Suppressor macrophage (primary cell): ENCODE measurements around the gene IL1RAPL1.
"Not testable (repeated sequence)": the region's sequence is repeated elsewhere in the genome, so short reads cannot be mapped to it uniquely, and the experiment has no call there.

Experiments
- DNase-seq, 4 experiments: peaks; one replicate each; pipeline ENCODE4 v3.0.0-alpha.2; 2020 to 2022

IL1RAPL1 gene

DNA sequence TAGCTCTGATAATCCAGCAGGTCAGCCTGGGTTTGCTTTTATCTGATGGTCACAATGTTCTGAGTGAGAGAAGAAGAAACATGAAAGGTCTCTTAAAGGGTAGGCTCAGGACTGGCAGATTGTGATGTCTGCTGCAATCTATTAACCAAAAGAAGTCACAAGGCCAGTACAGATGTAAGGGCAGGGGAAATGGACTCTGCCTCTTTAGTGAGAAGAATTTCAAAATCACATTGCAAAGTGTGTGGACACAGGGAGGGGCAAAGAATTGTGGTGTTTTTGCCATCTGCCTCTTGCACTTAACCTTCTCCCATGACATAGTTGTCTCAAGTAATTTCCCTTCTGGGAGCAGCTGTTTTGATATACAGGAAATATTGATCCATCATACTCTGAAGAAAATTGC, 40.9 kb downstream of the IL1RAPL1 start:
- DNase-seq, result no peak

DNA sequence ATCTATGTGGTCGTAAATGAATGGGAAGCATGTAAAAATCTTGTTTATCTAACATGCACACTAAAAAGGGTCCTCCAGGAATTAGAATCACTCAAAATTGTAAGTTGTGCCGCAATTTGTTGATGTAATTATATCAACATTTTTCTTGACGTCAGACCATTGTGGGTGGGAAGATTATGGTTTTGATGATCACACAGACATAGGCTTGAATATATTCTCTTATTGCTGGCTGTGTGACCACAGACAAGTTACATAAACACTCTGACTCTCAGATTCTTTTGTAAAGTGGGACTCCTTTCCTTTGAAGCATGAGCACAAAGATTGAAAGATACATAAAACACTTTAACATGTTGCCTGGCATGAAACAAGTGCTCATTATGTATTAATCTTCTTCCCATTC, 51.5 kb downstream of the IL1RAPL1 start:
- DNase-seq, result no peak

DNA sequence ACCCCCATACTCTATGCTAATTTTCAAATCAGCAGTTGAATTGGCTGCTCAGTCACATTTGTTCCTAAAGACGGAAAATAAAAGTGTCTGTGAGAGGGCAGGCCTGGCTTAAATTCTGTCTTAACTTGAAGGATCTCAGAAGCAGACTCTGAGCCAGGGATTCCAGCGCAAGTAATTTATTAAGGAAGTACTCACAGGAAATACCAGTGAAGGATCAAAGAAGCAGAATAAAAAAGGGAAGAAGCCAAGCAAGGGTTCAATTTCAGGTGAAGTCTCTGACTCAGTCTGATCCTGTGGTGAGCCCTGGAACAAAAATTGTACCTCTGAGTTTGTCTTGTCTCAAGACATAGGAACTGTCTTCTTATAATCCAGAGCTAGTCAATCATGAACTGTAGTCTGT, 52.2 kb downstream of the IL1RAPL1 start:
- DNase-seq, result no peak

DNA sequence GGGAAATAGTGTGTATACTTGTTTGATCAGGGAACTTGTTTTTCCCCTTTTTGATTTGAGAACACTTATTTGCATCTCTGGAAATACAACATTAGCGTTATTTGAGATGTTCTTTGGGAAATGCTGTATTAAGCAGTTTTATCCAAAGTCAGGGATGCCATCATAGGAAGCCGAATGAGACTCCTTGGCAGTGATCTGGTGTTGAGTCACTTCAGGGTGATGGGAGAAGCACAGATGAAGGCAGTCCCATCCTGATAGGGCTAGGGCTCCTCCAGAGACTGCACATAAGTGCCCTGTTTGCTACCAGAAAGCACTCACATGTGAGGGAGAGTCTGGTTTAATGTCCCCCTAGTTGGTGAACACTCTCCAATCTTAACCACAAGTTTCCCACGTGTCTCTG, 62.3 kb downstream of the IL1RAPL1 start:
- no peak for DNase-seq

DNA sequence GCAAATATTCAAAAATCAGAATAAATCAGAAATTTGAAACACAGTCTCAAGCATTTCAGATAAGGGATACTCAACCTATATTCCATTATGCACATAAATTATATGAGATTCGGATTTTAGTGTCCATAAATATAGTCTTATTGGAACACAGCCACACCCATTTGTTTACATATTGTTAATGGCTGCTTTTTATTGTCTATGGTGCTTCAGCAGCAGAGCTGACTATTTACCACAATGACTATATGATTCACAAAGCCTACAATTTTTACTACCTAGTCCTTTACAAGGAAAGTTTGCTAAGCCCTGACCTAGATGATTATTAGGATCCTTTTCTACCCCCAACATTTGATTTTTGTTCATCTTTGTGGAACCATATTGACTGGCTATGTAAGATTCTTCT, 63.9 kb downstream of the IL1RAPL1 start:
- DNase-seq, result no peak

DNA sequence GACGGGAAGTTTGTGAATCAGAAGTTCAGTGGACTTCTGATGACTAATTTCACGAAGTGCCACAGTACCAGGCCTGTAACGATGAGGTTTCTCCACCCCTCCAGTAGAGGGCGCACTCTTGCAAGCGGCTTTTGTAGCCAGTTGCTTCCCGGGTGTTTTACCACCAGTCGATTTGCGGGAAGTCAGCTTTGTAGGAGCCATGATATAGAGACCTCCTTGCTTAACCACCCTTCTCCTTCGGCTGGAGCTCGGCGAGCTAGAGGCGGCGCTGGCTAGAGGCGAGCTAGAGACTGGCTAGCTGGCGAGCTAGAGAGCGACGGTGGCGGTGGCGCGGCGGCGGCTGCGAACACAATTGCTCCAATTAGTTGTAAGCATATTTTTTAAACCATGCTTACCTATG, 72.0 kb downstream of the IL1RAPL1 start:
- peak; percentile 0 to 23 (median 8) for DNase-seq

DNA sequence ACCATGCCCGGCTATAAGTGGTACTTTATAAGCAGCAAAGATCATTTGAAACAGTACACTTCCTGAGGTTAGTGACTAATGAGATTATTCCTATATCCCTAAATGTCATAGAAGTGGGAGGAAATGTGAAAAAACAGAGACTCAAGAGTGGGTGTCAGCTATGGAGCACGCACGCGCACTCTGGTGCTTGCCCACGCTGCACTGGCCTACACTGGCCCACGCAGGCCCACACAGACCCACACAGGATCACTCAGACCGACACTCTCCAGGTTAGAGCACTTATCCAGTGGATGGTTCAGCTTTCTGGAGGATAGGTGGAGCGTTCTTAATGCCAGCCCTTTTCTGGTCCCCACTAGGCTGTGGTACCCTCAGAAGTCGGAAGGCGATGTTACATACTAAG, 78.5 kb downstream of the IL1RAPL1 start:
- no peak for DNase-seq

DNA sequence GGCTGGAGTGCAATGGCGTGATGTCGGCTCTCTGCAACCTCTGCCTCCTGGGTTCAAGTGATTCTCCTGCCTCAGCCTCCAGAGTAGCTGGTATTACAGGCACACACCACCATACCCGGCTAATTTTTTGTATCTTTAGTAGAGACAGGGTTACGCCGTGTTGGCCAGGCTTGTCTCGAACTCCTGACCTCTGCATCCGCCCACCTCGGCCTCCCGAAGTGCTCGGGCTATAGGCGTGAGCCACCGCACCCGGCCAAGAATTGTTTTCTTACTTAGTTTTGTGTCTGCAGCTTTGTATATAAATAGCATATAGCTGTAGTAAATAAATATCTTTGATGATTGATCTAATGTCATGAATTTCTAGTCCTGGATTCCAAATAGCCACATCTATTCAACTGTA, 81.1 kb downstream of the IL1RAPL1 start:
- no peak for DNase-seq

DNA sequence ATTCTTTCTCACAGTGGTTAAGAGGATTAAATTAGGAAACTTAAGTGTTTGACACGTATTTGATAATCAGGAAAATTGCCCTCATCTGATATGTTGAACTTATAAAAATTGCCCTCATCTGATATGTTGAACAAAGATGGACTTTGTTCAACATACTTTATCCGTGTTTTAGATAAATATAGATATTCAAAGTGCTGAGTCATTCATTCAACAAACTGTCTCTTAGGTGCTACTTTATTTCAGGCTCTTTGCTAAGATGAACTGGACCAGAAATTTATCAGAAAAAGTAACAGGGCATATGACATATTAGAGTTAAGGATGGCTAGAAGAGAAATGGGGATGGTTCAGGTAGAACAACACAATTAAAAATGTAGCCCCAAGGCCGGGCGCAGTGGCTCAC, 81.7 kb downstream of the IL1RAPL1 start:
- no peak for DNase-seq

DNA sequence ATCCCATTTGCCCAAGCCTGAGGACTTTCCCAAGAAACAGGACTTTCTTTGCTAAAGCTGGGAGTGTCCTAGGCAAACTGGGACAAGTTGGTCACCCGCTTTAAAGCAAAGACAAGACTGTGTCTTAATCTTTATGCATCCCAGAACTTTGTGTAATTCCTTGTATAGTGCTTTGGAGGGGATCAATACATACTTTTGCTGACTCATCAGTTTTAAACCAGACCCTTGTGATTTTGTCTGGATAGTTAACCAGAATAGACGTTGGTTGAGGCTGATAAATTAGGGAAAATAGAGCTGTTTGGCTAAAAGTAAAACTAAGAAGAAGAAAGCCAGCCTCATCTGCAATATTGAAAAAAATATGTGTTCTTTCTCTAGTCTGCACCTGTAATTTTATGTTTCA, 82.8 kb downstream of the IL1RAPL1 start:
- no peak for DNase-seq

DNA sequence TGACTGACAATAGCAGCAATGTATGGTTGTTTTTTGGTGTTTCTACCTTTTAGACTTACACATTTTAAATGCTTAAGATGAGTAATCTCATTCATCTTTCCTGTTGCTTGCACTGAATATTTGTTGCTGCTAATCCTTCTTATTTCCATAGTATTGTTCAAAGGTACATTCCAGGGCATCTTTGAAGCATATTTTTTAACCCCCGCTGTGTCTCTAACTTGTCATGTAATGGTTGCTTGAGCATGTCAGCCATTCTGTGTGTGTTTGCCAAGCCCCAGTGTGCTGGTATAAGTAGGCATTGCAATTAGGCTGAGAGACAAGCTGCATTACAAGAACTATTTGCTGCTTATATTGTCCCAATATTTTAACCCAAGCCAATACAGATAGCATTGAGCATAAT, 87.9 kb downstream of the IL1RAPL1 start:
- no peak for DNase-seq

DNA sequence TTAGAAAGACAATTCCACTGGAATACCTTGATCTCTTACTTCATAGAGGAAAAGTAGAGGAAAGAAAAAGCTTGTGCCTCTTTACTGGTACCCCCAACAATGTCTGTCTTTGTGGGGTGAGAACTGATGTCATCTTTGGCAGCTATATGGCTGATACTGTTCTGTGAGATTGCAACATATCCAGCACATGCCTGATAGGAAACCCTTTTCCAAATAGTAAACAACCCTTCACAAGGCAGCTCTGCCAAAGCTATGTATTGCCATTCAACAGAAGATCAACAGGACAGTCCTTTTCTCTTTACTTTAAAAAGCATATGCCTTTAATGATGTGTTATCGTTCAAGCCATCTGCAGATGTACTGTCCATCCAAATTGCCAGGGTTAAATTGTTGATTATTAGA, 105.9 kb downstream of the IL1RAPL1 start:
- DNase-seq, result no peak

DNA sequence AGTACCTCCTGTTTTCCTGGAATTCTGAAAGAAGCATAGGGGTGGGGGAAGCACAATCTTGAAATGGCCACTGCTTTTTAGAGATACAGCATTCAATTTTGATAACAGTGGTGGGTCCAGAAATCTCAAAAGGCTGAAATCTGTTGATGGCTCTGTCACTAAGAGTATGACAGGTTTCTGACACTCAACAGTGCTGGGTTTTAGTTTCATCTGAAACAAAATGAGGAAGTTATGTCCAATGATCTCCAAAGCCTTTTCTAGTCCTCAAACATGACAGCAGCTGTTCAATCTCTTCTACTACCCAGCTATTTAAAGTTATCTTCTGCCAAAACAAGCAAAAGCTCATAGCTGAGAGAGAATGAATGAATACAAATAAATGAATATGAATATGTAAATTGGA, 110.5 kb downstream of the IL1RAPL1 start:
- DNase-seq, result no peak

DNA sequence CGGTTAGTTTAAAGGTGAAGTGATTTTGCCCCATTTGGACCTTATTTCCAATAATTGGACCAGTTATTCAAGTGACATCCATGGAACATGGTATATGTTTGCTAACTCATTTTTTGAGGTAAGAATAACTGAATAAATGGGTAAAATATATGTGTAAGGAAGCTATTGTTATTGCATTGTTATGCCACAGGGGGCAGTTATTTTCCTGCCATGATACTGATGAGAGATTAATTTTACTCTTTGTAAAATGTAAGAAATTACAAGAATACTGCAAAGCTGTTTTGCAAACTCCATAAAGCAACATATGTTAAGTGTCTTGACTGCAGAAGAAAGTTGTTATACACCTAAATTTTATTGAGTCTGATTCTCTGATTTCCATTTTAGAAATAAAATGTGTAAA, 114.0 kb downstream of the IL1RAPL1 start:
- DNase-seq, result no peak

DNA sequence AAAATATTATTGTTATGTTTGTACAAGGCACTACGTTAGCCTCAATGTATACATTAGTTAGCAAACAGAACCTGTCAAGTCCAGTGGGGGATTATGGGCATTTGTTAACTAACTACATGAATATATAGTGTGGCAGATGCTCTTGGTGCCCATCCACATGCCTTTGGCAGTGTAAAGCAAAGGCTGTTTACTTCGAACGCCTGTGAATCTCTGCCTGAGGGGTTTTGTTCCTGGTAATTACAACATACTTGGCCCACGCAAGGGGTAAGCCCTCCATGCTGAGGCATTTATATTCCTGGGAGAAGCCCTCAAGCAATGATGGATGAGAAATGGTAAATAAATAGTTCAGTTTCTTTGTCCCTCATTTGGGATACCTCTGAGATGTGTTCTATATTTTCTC, 119.7 kb downstream of the IL1RAPL1 start:
- DNase-seq, result no peak

DNA sequence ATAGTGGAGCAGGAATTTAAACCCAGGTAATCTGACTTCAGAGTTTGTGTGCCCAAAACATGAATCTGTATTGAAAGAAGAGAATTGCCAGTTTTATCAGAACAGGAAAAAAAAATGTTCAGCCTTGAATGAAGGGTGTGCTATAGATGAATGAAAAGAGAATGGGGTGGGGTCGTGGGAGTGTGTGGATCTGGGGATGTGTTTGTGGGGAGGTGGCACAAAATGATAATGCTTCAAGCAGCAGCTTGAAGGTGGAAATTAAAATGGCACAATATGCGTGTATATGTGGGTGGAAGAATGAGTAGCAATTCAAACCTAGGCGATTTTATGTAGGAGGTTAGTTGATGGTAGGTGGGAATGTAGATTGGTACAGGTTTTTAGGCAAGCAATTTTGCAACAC, 122.2 kb downstream of the IL1RAPL1 start:
- DNase-seq, result no peak

DNA sequence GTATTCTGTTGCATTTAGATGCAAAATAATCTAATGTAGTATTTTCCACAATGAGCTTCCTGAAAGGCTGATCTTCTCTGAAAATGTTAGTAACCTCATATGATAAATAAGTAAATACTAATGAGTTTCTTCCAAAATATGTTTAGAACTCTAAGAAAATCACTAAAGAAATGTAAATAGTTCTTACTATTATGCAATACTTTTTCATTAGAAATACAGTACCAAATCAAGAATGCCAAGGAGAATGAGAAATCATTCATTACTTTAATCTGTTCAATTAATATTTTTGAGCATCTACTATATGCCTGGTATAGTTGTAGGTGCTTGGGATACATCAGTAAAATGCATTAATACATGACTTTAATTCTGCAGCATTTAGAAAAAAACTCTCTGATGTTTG, 130.6 kb downstream of the IL1RAPL1 start:
- no peak for DNase-seq

DNA sequence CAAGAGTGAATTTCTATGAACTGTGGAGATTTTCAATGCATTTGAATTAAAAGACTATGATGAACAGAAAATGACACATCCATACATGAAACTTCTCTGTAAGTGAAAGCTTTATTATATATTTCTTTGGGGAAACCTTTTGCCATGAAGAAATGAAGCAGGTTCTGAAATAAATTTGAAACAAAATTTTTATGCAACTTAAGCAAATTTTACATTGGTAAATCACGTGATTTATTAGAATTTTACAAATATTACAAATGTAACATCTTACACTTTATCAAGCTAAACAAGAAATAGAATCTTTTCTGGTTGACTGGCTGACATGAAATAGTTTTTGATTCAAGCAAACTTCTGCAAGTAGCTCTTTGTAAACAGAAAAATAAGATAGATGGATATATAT, 131.2 kb downstream of the IL1RAPL1 start:
- no peak for DNase-seq

DNA sequence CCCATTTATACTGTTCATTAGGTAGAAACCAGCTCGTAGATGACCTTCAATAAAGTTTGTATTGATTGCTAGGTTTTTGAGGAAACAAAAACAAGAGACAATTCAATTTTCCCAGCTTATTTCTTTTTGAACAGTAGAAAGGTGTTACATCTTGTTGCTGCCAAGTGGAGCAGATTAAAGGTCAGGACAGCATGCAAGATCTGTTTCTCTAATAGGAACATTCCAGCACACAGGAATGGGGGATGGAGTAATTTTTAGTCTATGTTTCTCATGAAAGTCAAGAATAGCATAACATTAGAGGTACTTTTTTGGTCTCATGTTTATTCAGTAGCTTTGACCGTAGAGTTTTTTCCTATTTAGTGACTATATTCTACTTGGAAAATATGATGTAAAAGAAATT, 132.4 kb downstream of the IL1RAPL1 start:
- DNase-seq, result no peak

DNA sequence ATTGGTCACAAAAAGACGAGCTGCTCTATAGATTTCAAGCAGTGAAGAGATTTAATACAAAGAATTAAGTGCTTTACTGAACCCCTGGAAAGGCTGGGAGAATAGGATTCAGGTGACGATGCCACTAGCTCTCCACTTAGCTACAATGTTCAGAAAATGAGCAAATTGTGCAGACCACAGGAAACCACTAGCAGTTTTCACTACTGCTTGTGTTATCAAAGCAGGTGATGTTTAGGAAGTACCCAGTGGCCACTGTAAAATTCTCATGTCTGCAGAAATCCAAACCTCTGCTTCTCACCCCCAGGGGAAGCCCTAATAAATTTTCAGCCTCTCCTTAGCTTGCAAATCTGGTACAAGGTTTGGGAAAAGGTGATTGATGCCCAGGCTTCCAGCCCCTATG, 165.1 kb downstream of the IL1RAPL1 start:
- DNase-seq, result no peak

DNA sequence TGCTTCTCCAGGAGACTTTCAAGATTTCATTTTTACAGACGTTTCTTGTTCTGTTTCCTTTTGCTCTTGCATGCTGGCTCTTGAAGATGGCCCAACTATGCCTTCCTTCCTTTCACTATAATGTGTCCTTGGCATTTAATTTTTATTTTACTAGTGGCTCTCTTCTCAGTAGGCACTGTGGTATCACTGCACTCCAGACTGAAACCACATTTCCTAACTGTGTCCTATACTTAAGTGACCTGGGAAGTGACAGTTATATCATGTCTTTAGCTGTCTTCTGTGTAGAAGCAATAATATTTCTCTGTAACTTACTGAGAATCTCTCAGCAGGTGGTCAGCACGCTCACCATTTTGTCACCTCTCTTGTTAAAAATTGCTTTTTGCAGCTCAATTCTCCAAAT, 168.9 kb downstream of the IL1RAPL1 start:
- no peak for DNase-seq

DNA sequence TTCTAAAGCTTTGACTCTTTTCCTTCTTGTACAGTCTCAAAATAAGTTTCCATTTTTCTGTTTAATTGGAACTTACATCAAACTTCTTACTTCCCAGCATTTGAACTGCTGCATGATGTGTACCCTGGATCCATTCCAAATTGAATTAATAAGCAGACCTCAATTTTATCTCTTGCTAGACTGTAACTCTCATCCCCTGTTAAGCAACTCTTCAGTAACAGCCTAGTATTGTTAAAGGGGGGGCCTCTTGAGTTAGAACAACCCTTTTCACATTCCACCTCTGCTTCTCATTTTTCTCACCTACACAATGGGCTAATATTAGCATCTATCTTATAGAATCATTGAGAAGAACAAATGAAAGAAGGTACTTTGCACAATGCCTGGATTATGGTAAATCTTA, 169.4 kb downstream of the IL1RAPL1 start:
- no peak for DNase-seq

DNA sequence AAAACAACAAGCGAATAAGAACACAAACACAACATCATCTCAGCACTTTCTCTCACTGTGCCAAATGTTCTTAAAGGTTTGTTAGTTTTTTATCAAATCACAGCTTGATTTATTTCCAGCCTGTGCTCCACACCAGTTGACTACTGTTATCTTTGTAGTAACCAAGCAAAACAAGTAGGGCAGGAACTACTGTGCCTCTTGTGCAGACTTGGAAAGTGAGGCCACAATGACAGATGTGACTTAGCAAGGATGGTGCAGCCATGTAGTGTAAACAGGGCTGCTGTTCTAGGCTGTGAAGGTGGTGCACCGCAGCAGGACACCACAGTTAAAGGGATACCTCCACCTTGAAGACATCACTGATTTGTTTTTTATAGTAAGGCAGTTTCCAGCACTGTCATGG, 170.0 kb downstream of the IL1RAPL1 start:
- no peak for DNase-seq

DNA sequence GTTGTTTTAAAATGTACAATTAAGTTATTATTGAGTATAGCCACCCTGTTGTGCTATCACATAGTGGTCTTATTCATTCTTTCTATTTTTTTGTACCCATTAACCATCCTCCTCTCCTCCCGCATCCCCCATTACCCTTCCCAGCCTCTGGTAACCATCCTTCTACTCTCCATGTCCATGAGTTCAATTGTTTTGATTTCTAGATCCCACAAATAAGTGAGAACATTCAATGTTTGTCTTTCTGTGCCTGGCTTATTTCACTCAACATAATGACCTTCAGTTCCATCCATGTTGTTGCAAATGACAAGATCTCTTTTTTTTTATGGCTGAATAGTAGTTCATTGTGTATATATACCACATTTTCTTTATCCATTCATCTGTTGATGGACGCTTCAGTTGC, 179.3 kb downstream of the IL1RAPL1 start:
- DNase-seq, result not testable (repeated sequence)

DNA sequence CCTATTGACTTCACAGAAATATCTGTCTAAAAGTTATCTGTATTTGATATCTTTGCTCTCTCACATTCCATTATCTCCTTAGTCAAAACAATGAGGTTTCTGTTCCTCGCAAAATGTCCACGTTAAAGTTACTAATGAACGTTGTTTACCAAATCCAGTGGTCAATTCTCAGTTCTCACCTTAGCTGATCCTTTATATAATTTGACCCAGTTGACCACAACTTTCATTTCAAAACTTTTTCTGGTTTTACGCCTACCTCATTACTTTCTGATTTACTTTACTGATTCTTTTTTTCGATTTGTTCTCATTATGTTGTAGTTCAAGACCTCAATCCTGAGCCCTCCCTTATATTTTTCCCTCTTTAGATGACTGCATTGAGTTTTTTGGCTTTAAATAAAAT, 186.6 kb downstream of the IL1RAPL1 start:
- no peak for DNase-seq

DNA sequence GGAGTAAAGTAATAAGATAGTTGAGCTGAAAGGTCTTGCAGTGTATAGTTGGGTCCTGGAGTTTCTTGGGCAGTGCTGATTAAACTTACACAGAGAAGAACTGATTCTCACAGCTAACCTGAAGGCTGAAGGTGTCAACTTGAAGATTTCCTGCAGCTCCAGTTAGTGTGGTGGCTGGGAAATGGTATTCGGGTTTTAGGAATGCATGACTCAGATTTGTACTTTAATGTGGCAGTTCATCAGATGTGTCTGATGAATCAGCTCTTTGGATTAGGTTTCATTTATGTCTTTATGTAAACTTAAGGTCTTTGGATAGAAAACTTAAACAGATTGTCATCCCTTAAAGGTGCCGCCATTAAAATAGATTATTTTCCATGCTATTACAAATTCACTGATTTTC, 200.0 kb downstream of the IL1RAPL1 start:
- no peak for DNase-seq
